ENCODE measurements around the gene TPH2. TPM values are rescaled to one million over a fixed set of nuclear protein-coding genes. Genes with fewer than 3 reads are reported as not detected.

Gene TPH2
- total RNA-seq, 1 experiment from 2014 or later: 0.66 TPM

DNA sequence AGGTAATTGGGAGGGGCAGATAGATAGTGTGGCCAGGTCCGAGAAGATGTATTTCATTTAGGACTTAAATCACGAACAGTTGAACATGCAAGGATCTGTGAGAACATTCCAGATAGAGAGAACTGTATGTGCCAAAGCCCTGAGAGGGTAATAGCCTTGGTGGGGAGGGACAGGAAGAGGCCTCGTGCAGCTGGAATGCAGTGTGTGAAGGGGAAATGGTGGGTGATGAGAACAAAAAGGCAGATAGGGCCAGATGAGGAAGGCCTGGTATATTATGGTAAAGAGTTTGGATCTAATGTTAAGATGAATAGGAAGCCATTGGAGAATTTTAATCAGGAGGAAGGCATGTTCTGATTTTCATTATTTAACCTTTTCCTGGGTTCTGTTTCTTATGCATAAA lies 136.3 kb downstream of the TPH2 start:
- Histone ChIP-seq H2BK15ac (ENCODE audit: low read depth, low read length) (no peak overlapping the region), H3K79me2 (ENCODE audit: insufficient read depth, low read length) (no peaks in the 10 kb centered on the region), H2AK5ac (ENCODE audit: insufficient read length, low read length) (no peak overlapping the region), H3K27me3 (ENCODE audit: insufficient read depth, low read length) (no peaks in the 10 kb centered on the region), H3K56ac (ENCODE audit: insufficient read length, low read depth, low read length) (no peak overlapping the region), H3K23ac (ENCODE audit: insufficient read length, low read depth, low read length) (no peak overlapping the region), H3K4me1 (ENCODE audit: insufficient read depth, low read length) (no peaks in the 10 kb centered on the region), H3K14ac (ENCODE audit: insufficient read depth, low read length) (no peak overlapping the region), H3T11ph (ENCODE audit: low read length) (no peak overlapping the region), H2BK5ac (ENCODE audit: insufficient read length, low read length) (no peak overlapping the region), H2BK120ac (ENCODE audit: low read depth, low read length, poor library complexity, severe bottlenecking) (no peak overlapping the region), H4K20me1 (ENCODE audit: control insufficient read depth, insufficient read depth, insufficient read length) (no peaks in the 10 kb centered on the region), H4K5ac (ENCODE audit: insufficient read length, low read depth, low read length) (no peak overlapping the region), H3K9ac (ENCODE audit: extremely low read depth, insufficient read length, low read length) (no peak overlapping the region), H3K18ac (ENCODE audit: insufficient read length, low read depth, low read length) (no peak overlapping the region), H3K4ac (ENCODE audit: low read depth, low read length) (no peak overlapping the region), H3K9me3 (ENCODE audit: control insufficient read depth, low read depth, low read length) (no peaks in the 10 kb centered on the region), H3K27ac (ENCODE audit: insufficient read length, low read depth, low read length) (no peak overlapping the region), H4K91ac (ENCODE audit: insufficient read length, low read depth, low read length) (no peak overlapping the region), H4K8ac (replicated peaks; ENCODE audit: insufficient read length, low read depth, low read length) (no peak overlapping the region), H3K4me2 (ENCODE audit: insufficient read depth, insufficient read length, low read length) (no peak overlapping the region), H3K79me1 (ENCODE audit: insufficient read depth, low read depth, low read length, poor library complexity, severe bottlenecking) (no peaks in the 10 kb centered on the region), H2AFZ (ENCODE audit: low read length) (no peak overlapping the region), H2BK12ac (ENCODE audit: insufficient read length, low read depth, low read length) (no peak overlapping the region), H2BK20ac (ENCODE audit: low read depth, low read length, poor library complexity, severe bottlenecking) (no peak overlapping the region), H3K23me2 (ENCODE audit: insufficient read length, low read depth, low read length, poor library complexity, severe bottlenecking) (no peaks in the 10 kb centered on the region)
- Mint-ChIP-seq H3K27ac (peak overlapping the region in 2 of 3 experiments; percentile 47 to 68; a peak in 3 of 7 replicates), H3K4me1 (peaks cover 0 to 7% of the 10 kb centered on the region in 2 experiments; a peak in 1 of 4 replicates), H3K27me3 (ENCODE audit: low read depth) (no peaks in the 10 kb centered on the region; the same call in 1 of the 2 replicates), H3K9me3 (peaks cover 17 to 22% of the 10 kb centered on the region in 2 experiments), H3K4me3 (no peak overlapping the region), H3K36me3 (ENCODE audit: insufficient read depth in 1 of 3, low read depth in 3 of 3) (peaks cover 7 to 16% (median 15%) of the 10 kb centered on the region in 3 experiments; a peak in 6 of 7 replicates)
- no CpG with 5 or more reads among the region's 3 CpGs for WGBS (ENCODE audit: extremely low coverage, insufficient read length, low lambda C conversion rate)
- DNase-seq: no peak
- TF ChIP-seq CTCF (conservative IDR thresholded peaks at IDR 0.05): no peak

Data from H9 (cell line).